Gastroesophageal sphincter (tissue), 3 donors: ENCODE results near the gene GADL1.

ENCODE experiments used
- CTCF ChIP-seq, 4 experiments: fragments of 200-600 bp in 2 of 4; fragments of 450-650 bp in 2 of 4; sonication (generic) in 1 of 4; IDR thresholded peaks; one replicate each; pipeline ENCODE4 v1.5.1; 2017 to 2019; ENCODE audit warnings: antibody characterized with exemption in 4 of 4, mild to moderate bottlenecking in 2 of 4, moderate library complexity in 2 of 4
- EP300 ChIP-seq: sonication (generic); formaldehyde crosslinking; IDR thresholded peaks from one replicate; pipeline ENCODE4 v1.6.1; 2017; ENCODE audit warnings: antibody characterized with exemption, mild to moderate bottlenecking
- POLR2A ChIP-seq, 2 donors: fragments of 450-650 bp; IDR thresholded peaks; one replicate each; pipeline ENCODE4 v1.6.1; 2017; ENCODE audit warnings: antibody characterized with exemption in 2 of 2, mild to moderate bottlenecking in 2 of 2, moderate library complexity in 1 of 2

DNA sequence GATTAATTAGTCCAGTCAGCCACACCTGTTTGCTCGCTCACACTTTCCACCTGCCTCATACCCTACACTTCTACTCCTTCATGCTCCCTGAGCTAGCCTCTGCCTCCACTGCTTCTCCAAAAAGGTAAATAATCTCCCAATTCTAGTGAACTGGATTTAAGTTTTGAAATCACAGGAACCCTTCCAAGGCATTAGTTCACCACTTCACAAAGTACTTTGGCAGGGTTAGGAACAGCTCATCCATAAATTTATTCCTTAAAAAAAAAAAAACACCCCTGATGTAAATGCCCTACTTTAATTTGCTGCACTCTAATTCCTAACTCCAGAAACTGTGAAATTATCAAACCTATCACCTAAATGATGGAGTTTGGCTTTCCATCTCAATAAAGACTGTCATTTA, 58.3 kb downstream of the GADL1 start:
- TF ChIP-seq POLR2A (IDR thresholded peaks at IDR 0.05) (no peak), CTCF (IDR thresholded peaks at IDR 0.05) (no peak), EP300 (no peak)
